Fibroblast of lung (primary cell): ENCODE results near the gene IL16. TPM values are rescaled to one million over a fixed set of nuclear protein-coding genes. Genes with fewer than 3 reads are reported as not detected.

ENCODE experiments used
- DNase-seq, 2 donors: peaks; one replicate each; pipeline versions ENCODE4 v3.0.0 to v3.0.0-alpha.2; 2010; ENCODE audit warnings: low read depth in 2 of 2
- H2AFZ ChIP-seq: 2 replicates; pipeline ENCODE4 v1.5.1; 2012; ENCODE audit warnings: low read length, control low read depth, inconsistent platforms
- H3K27ac ChIP-seq: 2 replicates; pipeline ENCODE4 v1.5.1; 2011; ENCODE audit warnings: low read length, control low read depth; ENCODE audit not compliant: insufficient read depth
- H3K27me3 ChIP-seq: 2 replicates; pipeline ENCODE4 v1.5.1; 2011; ENCODE audit warnings: mild to moderate bottlenecking, low read length; ENCODE audit not compliant: control insufficient read depth, insufficient read depth
- H3K36me3 ChIP-seq: 2 replicates; pipeline ENCODE4 v1.5.1; 2011; ENCODE audit warnings: low read length; ENCODE audit not compliant: control insufficient read depth, insufficient read depth
- H3K4me1 ChIP-seq: 2 replicates; pipeline ENCODE4 v1.5.1; 2011; ENCODE audit warnings: low read length; ENCODE audit not compliant: control insufficient read depth, insufficient read depth; ENCODE audit errors: extremely low read depth
- H3K4me2 ChIP-seq: 2 replicates; pipeline ENCODE4 v1.5.1; 2011; ENCODE audit warnings: low read length, control low read depth; ENCODE audit not compliant: insufficient read depth; ENCODE audit errors: extremely low read depth
- H3K4me3 ChIP-seq, 4 experiments: fragments of 200-600 bp in 1 of 4; sonication (generic) in 1 of 4; replicated peaks in 1 of 4; 2 replicates each; pipeline ENCODE4 v1.5.1; 2011 to 2016; ENCODE audit warnings: low read length in 4 of 4, low read depth in 3 of 4, mild to moderate bottlenecking in 3 of 4, control low read depth in 2 of 4, inconsistent platforms in 1 of 4, mixed read lengths in 1 of 4; ENCODE audit not compliant: insufficient read depth in 1 of 4; ENCODE audit errors: control extremely low read depth in 1 of 4
- H3K79me2 ChIP-seq: 2 replicates; pipeline ENCODE4 v1.5.1; 2012; ENCODE audit warnings: mild to moderate bottlenecking, low read length, inconsistent platforms; ENCODE audit not compliant: control insufficient read depth, insufficient read depth
- H3K9ac ChIP-seq: 2 replicates; pipeline ENCODE4 v1.5.1; 2011; ENCODE audit warnings: mild to moderate bottlenecking, low read length, control low read depth; ENCODE audit not compliant: insufficient read depth
- H3K9me3 ChIP-seq: 2 replicates; pipeline ENCODE4 v1.5.1; 2012; ENCODE audit warnings: low read depth, low read length; ENCODE audit not compliant: control insufficient read depth, insufficient read depth
- H4K20me1 ChIP-seq: 2 replicates; pipeline ENCODE4 v1.5.1; 2011; ENCODE audit warnings: low read length; ENCODE audit not compliant: control insufficient read depth, insufficient read depth; ENCODE audit errors: extremely low read depth
- EZH2 ChIP-seq: IDR thresholded peaks from 2 replicates; pipeline ENCODE4 v1.5.1; 2012; ENCODE audit warnings: low read length, control low read depth, mild to moderate bottlenecking; ENCODE audit errors: missing control alignments
- polyA plus RNA-seq, 2 donors: library from polyadenylated mRNA; depleted of rRNA in 1 of 2; stranded (reverse) in 1 of 2; unstranded in 1 of 2; fragments of >200 nt; gene quantifications; 2 replicates each; pipeline ENCODE4 v1.2.1, GENCODE V29; 2011 to 2012; ENCODE audit warnings: missing spikeins in 1 of 2
- total RNA-seq: library from RNA; depleted of rRNA; stranded (reverse); fragments of >200 nt; gene quantifications from 2 replicates; pipeline ENCODE4 v1.2.1, GENCODE V29; 2014
- TF ChIP-seq, protein P1 (sequence below), 2 donors: IDR thresholded peaks in 1 of 2; conservative IDR thresholded peaks in 1 of 2; 1 replicate in 1 of 2; 2 replicates in 1 of 2; pipeline ENCODE4 v1.5.1; 2011 to 2012; ENCODE audit warnings: low read length in 2 of 2, control low read depth in 1 of 2, inconsistent platforms in 1 of 2, low read depth in 1 of 2, mild to moderate bottlenecking in 1 of 2

The IL16 gene
- total and polyA plus RNA-seq, 2 donors (not counting 1 experiment from before 2014, with no cell fraction given), result 0.96 to 5.0 TPM

DNA sequence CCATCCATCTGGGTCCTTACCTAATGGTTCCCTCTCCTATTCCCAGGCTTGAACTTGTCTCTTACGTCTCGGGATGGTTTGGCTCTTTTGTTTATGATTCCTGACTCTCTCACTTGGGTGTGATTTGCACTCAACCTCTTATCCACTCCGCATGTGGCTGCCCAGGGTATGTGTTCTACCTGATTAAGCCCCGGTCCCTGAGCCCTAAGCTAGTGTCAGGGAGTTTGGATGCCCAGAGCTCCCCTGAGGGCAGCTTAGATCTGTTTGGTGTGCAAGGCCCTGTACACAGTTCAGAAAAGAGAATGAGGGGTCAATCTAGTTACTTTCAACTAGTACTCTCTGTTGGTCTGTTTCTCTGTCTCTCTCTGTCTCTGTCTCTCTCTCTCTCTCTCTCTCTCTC lies 143.2 kb downstream of the IL16 start:
- Histone ChIP-seq H2AFZ (no peak overlapping the region), H3K9me3 (no peaks in the 10 kb centered on the region), H3K79me2 (no peaks in the 10 kb centered on the region), H3K27me3 (no peaks in the 10 kb centered on the region), H3K27ac (no peak overlapping the region), H4K20me1 (no peaks in the 10 kb centered on the region), H3K36me3 (no peaks in the 10 kb centered on the region), H3K4me2 (no peak overlapping the region), H3K9ac (no peak overlapping the region), H3K4me1 (peaks cover 12% of the 10 kb centered on the region), H3K4me3 (no peak overlapping the region)
- no peak for TF ChIP-seq EZH2
- TF ChIP-seq, protein P1, sequence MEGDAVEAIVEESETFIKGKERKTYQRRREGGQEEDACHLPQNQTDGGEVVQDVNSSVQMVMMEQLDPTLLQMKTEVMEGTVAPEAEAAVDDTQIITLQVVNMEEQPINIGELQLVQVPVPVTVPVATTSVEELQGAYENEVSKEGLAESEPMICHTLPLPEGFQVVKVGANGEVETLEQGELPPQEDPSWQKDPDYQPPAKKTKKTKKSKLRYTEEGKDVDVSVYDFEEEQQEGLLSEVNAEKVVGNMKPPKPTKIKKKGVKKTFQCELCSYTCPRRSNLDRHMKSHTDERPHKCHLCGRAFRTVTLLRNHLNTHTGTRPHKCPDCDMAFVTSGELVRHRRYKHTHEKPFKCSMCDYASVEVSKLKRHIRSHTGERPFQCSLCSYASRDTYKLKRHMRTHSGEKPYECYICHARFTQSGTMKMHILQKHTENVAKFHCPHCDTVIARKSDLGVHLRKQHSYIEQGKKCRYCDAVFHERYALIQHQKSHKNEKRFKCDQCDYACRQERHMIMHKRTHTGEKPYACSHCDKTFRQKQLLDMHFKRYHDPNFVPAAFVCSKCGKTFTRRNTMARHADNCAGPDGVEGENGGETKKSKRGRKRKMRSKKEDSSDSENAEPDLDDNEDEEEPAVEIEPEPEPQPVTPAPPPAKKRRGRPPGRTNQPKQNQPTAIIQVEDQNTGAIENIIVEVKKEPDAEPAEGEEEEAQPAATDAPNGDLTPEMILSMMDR (conservative IDR thresholded peaks at IDR 0.05 in 1 of 2, IDR thresholded peaks at IDR 0.05 in 1 of 2; ENCODE audit: low read depth in 1 of 2, low read length in 2 of 2), result no peak
- DNase-seq, result no peak

DNA sequence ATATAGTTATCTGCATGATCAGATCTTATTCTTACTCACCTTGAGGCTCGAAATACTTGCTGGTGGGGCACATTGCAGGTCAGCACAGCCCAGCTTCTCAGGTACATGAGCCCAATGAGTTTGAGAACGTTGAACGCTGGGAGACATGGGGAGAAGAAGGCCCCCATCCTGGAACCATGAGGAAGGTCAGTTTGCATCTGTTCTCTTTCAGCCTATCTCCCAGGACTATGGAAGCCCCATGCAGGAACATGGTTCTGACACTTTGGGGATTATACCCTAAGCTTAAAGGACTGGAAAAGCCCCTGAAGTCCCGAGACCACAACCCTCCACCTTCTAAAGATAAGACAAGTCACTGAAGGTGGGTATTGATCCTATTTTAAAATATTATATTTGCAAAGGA lies 144.7 kb downstream of the IL16 start:
- Histone ChIP-seq H3K9ac (no peak overlapping the region), H3K9me3 (no peaks in the 10 kb centered on the region)
- DNase-seq, result no peak

DNA sequence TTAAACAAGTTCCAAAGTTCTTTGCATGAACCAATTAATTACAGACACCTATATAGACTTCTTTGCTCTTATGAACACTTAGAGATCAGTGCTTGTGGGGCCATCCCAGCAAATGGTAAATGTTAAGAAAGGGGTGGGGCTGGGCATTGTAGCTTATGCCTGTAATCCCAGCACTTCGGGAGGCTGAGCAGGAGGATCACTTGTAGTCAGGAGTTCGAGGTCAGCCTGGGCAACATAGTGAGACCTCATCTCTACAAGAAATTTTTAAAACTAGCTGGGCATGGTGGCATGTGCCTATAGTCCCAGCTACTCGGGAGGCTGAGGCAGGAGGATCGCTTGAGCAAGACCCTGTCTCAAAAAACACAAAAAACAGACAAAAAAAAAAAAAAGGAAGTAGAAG lies 146.7 kb downstream of the IL16 start:
- no peak overlapping the region for H3K27ac ChIP-seq
- no peak overlapping the region for H3K9ac ChIP-seq
- no peak overlapping the region for H2AFZ ChIP-seq
- TF ChIP-seq, protein P1 (conservative IDR thresholded peaks at IDR 0.05 in 1 of 2, IDR thresholded peaks at IDR 0.05 in 1 of 2; ENCODE audit: low read depth in 1 of 2, low read length in 2 of 2), result no peak
- no peak for TF ChIP-seq EZH2
- H3K9me3 ChIP-seq, result no peaks in the 10 kb centered on the region
- no peaks in the 10 kb centered on the region for H4K20me1 ChIP-seq
- DNase-seq, result no peak
- no peak overlapping the region for H3K4me2 ChIP-seq
- no peaks in the 10 kb centered on the region for H3K79me2 ChIP-seq
- peaks cover 1% of the 10 kb centered on the region for H3K4me1 ChIP-seq
- H3K36me3 ChIP-seq, result no peaks in the 10 kb centered on the region
- H3K4me3 ChIP-seq, result no peak overlapping the region
- H3K27me3 ChIP-seq, result peaks cover 2% of the 10 kb centered on the region

More for the DNA sequence above, 144.7 kb downstream of the IL16 start:
- Histone ChIP-seq H3K4me3 (no peak overlapping the region), H3K4me2 (no peak overlapping the region), H4K20me1 (no peaks in the 10 kb centered on the region), H3K27me3 (peaks cover 2% of the 10 kb centered on the region), H3K79me2 (no peaks in the 10 kb centered on the region), H3K27ac (no peak overlapping the region), H2AFZ (no peak overlapping the region), H3K36me3 (no peaks in the 10 kb centered on the region), H3K4me1 (peaks cover 12% of the 10 kb centered on the region)
- TF ChIP-seq, protein P1 (conservative IDR thresholded peaks at IDR 0.05 in 1 of 2, IDR thresholded peaks at IDR 0.05 in 1 of 2; ENCODE audit: low read depth in 1 of 2, low read length in 2 of 2), result no peak
- TF ChIP-seq EZH2, result no peak
